ENCODE measurements around the gene PIP4K2A.

Gene PIP4K2A

GRCh38 chr10:22633528-22633927, 80.8 kb downstream of the PIP4K2A start:
- Histone ChIP-seq H3K9ac (ENCODE audit: low read length) (no peak overlapping the region), H3K36me3 (ENCODE audit: control insufficient read depth, low read depth, low read length) (no peaks in the 10 kb centered on the region), H3K27ac (ENCODE audit: low read length) (no peak overlapping the region), H3K4me1 (ENCODE audit: control insufficient read depth, low read depth, low read length) (peaks cover 17% of the 10 kb centered on the region), H3K9me3 (ENCODE audit: control insufficient read depth, low read depth, low read length) (no peaks in the 10 kb centered on the region), H3K27me3 (ENCODE audit: control insufficient read depth, insufficient read depth, low read length) (no peaks in the 10 kb centered on the region), H3K4me3 (ENCODE audit: low read length) (no peak overlapping the region)

DNA sequence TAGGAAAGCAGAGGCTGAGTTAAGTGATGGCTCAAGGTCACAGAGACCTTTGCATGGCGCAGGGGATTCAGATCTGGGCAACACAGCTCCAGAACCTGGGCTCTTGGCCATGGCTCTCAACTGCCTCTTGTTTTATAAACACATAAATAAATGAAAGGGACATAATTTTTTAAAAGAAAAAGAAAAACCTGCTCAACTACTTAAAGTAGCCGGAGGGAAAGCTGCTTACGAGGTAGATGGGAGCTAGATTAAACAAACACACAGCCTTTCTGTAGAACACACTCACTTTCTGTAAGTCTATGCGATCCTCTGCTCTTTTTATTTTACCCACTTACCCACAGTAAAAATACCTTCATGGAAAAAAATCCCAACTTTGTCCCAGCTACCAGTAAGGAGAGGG, 81.3 kb downstream of the PIP4K2A start:
- H3K36me3 ChIP-seq (ENCODE audit: control insufficient read depth, low read depth, low read length) = no peaks in the 10 kb centered on the region
- no peak overlapping the region for H3K4me3 ChIP-seq (ENCODE audit: low read length)
- H3K9me3 ChIP-seq (ENCODE audit: control insufficient read depth, low read depth, low read length) = no peaks in the 10 kb centered on the region
- H3K27me3 ChIP-seq (ENCODE audit: control insufficient read depth, insufficient read depth, low read length) = no peaks in the 10 kb centered on the region
- H3K9ac ChIP-seq (ENCODE audit: low read length) = no peak overlapping the region
- no peak overlapping the region for H3K27ac ChIP-seq (ENCODE audit: low read length)
- peaks cover 18% of the 10 kb centered on the region for H3K4me1 ChIP-seq (ENCODE audit: control insufficient read depth, low read depth, low read length)

- Histone ChIP-seq H3K9me3 (ENCODE audit: control insufficient read depth, low read depth, low read length) (no peaks in the 10 kb centered on the region), H3K9ac (ENCODE audit: low read length) (no peak overlapping the region), H3K4me3 (ENCODE audit: low read length) (no peak overlapping the region), H3K4me1 (ENCODE audit: control insufficient read depth, low read depth, low read length) (peaks cover 29% of the 10 kb centered on the region), H3K36me3 (ENCODE audit: control insufficient read depth, low read depth, low read length) (no peaks in the 10 kb centered on the region), H3K27ac (ENCODE audit: low read length) (no peak overlapping the region), H3K27me3 (ENCODE audit: control insufficient read depth, insufficient read depth, low read length) (no peaks in the 10 kb centered on the region)
Observed at GRCh38 chr10:22631646-22632278, 82.6 kb downstream of the PIP4K2A start.

DNA sequence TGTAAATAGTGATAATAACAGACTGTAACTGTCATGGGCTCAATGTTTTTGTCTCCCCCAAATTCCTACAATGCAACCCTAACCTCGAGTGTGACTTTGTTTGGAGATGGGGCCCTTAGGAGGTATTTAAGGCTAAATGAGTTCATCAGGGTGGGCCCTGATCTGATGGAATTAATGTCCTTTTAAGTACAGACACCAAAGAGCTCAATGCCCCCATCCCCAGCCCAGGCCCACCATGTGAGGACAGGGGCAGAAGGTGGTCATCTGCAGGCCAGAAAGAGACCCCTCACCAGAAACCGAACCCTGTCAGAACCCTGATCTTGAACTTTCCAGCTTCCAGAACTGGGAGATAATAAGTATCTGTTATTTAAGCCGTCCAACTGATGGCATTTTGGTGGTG, 83.2 kb downstream of the PIP4K2A start:
- no peak overlapping the region for H3K27ac ChIP-seq (ENCODE audit: low read length)
- no peaks in the 10 kb centered on the region for H3K36me3 ChIP-seq (ENCODE audit: control insufficient read depth, low read depth, low read length)
- H3K4me3 ChIP-seq (ENCODE audit: low read length) = no peak overlapping the region
- H3K9me3 ChIP-seq (ENCODE audit: control insufficient read depth, low read depth, low read length) = no peaks in the 10 kb centered on the region
- no peak overlapping the region for H3K9ac ChIP-seq (ENCODE audit: low read length)
- H3K4me1 ChIP-seq (ENCODE audit: control insufficient read depth, low read depth, low read length) = peaks cover 35% of the 10 kb centered on the region
- no peaks in the 10 kb centered on the region for H3K27me3 ChIP-seq (ENCODE audit: control insufficient read depth, insufficient read depth, low read length)

DNA sequence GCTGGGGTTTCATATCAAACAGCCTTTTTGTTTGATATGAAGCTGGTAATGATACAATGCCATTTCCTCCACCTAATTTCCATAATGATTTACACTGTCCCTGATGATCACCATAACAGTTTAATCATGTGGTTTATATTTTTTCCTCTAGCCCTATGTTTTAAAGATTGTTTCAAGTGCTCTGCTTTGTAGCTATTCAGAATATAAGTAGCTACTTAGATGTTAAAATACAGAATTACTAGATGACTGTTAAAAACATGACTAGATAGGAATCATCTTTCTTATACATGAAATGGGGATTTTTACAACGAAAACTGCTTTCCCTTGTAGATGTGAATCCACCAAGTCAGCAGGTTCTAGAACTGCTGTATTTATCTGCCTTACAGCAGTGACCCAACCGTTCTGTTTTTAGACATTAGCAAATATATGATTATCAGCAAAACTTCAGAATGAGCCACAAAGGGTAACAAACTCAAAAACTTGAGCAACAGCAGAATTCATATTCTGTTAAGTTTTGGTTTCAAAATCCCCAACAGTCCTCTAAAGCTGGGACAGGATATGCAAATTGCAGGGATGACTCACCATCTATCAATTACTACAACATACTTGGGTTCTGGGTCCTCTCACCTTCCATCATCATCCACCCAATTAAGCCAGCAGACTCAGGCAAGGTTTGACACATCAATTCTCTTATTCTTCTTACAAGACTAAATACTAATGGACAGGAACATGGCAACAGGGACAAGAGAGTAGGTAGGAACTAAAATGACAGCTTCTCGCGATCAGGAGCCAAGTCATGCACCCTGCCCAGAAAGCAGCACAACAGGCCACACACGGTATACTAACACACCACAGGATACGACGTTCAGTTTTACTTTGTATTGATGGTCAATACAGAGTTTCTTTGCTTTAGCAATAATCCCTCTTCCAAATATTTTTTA, 83.9 kb downstream of the PIP4K2A start:
- H3K9ac ChIP-seq (ENCODE audit: low read length) = no peak overlapping the region
- no peaks in the 10 kb centered on the region for H3K27me3 ChIP-seq (ENCODE audit: control insufficient read depth, insufficient read depth, low read length)
- H3K9me3 ChIP-seq (ENCODE audit: control insufficient read depth, low read depth, low read length) = no peaks in the 10 kb centered on the region
- H3K4me3 ChIP-seq (ENCODE audit: low read length) = no peak overlapping the region
- H3K4me1 ChIP-seq (ENCODE audit: control insufficient read depth, low read depth, low read length) = peaks cover 42% of the 10 kb centered on the region
- no peak overlapping the region for H3K27ac ChIP-seq (ENCODE audit: low read length)
- no peaks in the 10 kb centered on the region for H3K36me3 ChIP-seq (ENCODE audit: control insufficient read depth, low read depth, low read length)

- Histone ChIP-seq H3K9ac (ENCODE audit: low read length) (no peak overlapping the region), H3K27ac (ENCODE audit: low read length) (no peak overlapping the region), H3K4me3 (ENCODE audit: low read length) (no peak overlapping the region), H3K27me3 (ENCODE audit: control insufficient read depth, insufficient read depth, low read length) (no peaks in the 10 kb centered on the region), H3K9me3 (ENCODE audit: control insufficient read depth, low read depth, low read length) (no peaks in the 10 kb centered on the region), H3K4me1 (ENCODE audit: control insufficient read depth, low read depth, low read length) (peaks cover 48% of the 10 kb centered on the region), H3K36me3 (ENCODE audit: control insufficient read depth, low read depth, low read length) (no peaks in the 10 kb centered on the region)
Observed at GRCh38 chr10:22629852-22630233, 84.5 kb downstream of the PIP4K2A start.

- Histone ChIP-seq H3K4me1 (ENCODE audit: control insufficient read depth, low read depth, low read length) (peaks cover 56% of the 10 kb centered on the region), H3K9me3 (ENCODE audit: control insufficient read depth, low read depth, low read length) (no peaks in the 10 kb centered on the region), H3K27ac (ENCODE audit: low read length) (no peak overlapping the region), H3K36me3 (ENCODE audit: control insufficient read depth, low read depth, low read length) (no peaks in the 10 kb centered on the region), H3K27me3 (ENCODE audit: control insufficient read depth, insufficient read depth, low read length) (no peaks in the 10 kb centered on the region), H3K9ac (ENCODE audit: low read length) (no peak overlapping the region), H3K4me3 (ENCODE audit: low read length) (no peak overlapping the region)
Observed at GRCh38 chr10:22629126-22629525, 85.3 kb downstream of the PIP4K2A start.

DNA sequence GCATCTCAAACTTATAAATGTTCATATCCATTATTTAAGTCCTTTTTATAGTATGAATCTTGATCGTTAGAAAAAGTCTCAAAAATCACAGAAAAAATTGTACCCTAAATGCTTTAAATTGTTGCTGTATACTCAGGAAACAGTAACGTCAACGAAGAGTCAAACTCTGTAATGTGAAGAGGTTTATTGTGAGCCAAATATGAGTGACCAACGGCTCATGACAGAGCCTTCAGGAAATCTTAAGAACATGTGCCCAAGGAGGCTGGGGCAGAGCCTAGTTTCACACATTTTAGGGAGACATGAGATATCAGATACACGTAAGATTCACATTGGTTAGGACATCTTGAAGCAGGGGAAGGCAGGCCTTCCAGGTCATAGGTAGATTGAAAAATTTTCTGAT, 86.1 kb downstream of the PIP4K2A start:
- H3K27ac ChIP-seq (ENCODE audit: low read length) = no peak overlapping the region
- no peak overlapping the region for H3K4me3 ChIP-seq (ENCODE audit: low read length)
- H3K4me1 ChIP-seq (ENCODE audit: control insufficient read depth, low read depth, low read length) = peaks cover 57% of the 10 kb centered on the region

GRCh38 chr10:22626784-22627183, 87.6 kb downstream of the PIP4K2A start:
- no peak overlapping the region for H3K27ac ChIP-seq (ENCODE audit: low read length)
- H3K4me1 ChIP-seq (ENCODE audit: control insufficient read depth, low read depth, low read length) = peaks cover 57% of the 10 kb centered on the region
- no peaks in the 10 kb centered on the region for H3K9me3 ChIP-seq (ENCODE audit: control insufficient read depth, low read depth, low read length)
- no peaks in the 10 kb centered on the region for H3K36me3 ChIP-seq (ENCODE audit: control insufficient read depth, low read depth, low read length)
- no peak overlapping the region for H3K9ac ChIP-seq (ENCODE audit: low read length)
- H3K4me3 ChIP-seq (ENCODE audit: low read length) = no peak overlapping the region
- H3K27me3 ChIP-seq (ENCODE audit: control insufficient read depth, insufficient read depth, low read length) = no peaks in the 10 kb centered on the region

More for the DNA sequence above, 86.1 kb downstream of the PIP4K2A start:
- Histone ChIP-seq H3K27me3 (ENCODE audit: control insufficient read depth, insufficient read depth, low read length) (no peaks in the 10 kb centered on the region), H3K9ac (ENCODE audit: low read length) (no peak overlapping the region), H3K9me3 (ENCODE audit: control insufficient read depth, low read depth, low read length) (no peaks in the 10 kb centered on the region), H3K36me3 (ENCODE audit: control insufficient read depth, low read depth, low read length) (no peaks in the 10 kb centered on the region)

DNA sequence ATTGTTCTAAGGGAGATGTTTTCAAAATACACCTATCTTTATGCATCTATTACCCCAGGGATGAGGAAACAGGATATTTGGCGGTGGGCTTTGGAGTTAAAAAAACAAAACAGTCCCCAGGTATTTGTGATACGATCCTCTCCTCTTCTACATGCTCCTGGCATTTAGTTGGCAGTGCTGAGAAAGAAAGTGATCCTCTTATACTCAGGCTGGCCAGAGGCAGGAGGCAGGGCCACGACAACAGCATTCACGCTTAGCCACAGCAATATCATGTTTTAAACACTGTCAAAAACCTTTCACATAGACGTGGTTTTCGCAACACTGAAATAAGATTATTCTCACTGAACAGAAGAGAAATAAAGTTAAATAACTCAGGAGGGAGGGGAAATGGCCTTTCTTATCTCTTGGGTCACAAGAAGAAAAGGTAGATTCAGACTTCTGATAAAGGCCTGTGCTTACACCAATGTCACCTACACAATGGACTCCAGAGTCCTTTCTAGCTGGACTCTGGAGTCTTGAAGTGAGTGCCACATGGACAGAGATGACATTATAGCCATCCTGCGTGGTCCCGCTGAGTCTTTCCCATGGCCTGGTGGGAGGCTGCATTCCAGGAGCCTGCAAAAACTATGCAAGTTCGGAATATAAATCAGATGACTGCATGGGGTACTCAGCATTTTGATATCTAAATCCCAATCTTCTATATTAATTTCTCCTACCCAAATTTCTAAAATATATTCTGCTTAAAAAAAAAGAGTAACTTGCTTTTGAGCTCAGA, 88.7 kb downstream of the PIP4K2A start:
- H3K27ac ChIP-seq (ENCODE audit: low read length) = peak overlapping the region; percentile 24
- H3K9ac ChIP-seq (ENCODE audit: low read length) = peak overlapping the region; percentile 17
- H3K4me3 ChIP-seq (ENCODE audit: low read length) = no peak overlapping the region
- no peaks in the 10 kb centered on the region for H3K9me3 ChIP-seq (ENCODE audit: control insufficient read depth, low read depth, low read length)
- H3K4me1 ChIP-seq (ENCODE audit: control insufficient read depth, low read depth, low read length) = peaks cover 54% of the 10 kb centered on the region
- no peaks in the 10 kb centered on the region for H3K27me3 ChIP-seq (ENCODE audit: control insufficient read depth, insufficient read depth, low read length)
- no peaks in the 10 kb centered on the region for H3K36me3 ChIP-seq (ENCODE audit: control insufficient read depth, low read depth, low read length)

DNA sequence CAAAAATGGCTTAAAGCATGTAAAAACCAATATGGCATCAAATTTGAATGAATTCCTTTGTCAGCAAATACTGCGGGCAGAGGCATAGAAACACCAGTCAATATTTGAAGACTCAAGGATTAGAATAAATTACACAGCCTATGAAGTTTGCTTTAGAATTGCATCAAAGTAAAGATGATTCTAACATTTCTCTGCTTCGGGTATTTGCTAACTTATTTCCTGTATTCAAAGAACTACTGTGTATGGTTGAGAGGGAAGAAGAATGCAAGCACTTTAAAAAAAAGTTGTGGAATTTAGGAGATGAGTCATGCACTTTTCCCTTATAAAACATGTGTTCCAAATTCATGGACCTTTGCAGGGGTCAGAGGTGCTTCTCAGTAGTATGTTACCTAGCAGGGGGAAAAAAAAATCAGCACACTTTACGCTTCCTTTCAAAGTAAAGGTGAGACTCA, 90.1 kb downstream of the PIP4K2A start:
- H3K4me3 ChIP-seq (ENCODE audit: low read length) = no peak overlapping the region

More for the DNA sequence above, 90.1 kb downstream of the PIP4K2A start:
- H3K4me1 ChIP-seq (ENCODE audit: control insufficient read depth, low read depth, low read length) = peaks cover 46% of the 10 kb centered on the region
- H3K36me3 ChIP-seq (ENCODE audit: control insufficient read depth, low read depth, low read length) = no peaks in the 10 kb centered on the region
- no peak overlapping the region for H3K27ac ChIP-seq (ENCODE audit: low read length)
- no peaks in the 10 kb centered on the region for H3K9me3 ChIP-seq (ENCODE audit: control insufficient read depth, low read depth, low read length)
- no peak overlapping the region for H3K9ac ChIP-seq (ENCODE audit: low read length)
- no peaks in the 10 kb centered on the region for H3K27me3 ChIP-seq (ENCODE audit: control insufficient read depth, insufficient read depth, low read length)
